HL-60/S4 treated with phorbol 12-myristate 13-acetate at 8.2 ng/mL for 4 days and 3 days (cell line): ENCODE measurements around the gene CD96.
"Not testable (repeated sequence)": the region's sequence is repeated elsewhere in the genome, so short reads cannot be mapped to it uniquely, and the experiment has no call there.

Experiments used
- in situ Hi-C: fragments of 300-500 bp; cut with MboI; formaldehyde crosslinking; loops from 2 replicates; pipeline ENCODE4 v1.15.0; 2022; ENCODE audit warnings: low sequenced_read_pairs

Gene CD96

GRCh38 chr3:111548756-111549155 lies 6.8 kb downstream of the CD96 start:
- in situ Hi-C loops, result no loop called here

- in situ Hi-C loops, result not testable (repeated sequence)
These were observed 19.9 kb downstream of the CD96 start for GRCh38 chr3:111561902-111562301.

- in situ Hi-C loops, result no loop called here
These were observed 24.8 kb downstream of the CD96 start for GRCh38 chr3:111566844-111567243.

GRCh38 chr3:111568355-111568754 lies 26.4 kb downstream of the CD96 start:
- in situ Hi-C loops, result no loop called here

GRCh38 chr3:111568911-111569310 lies 26.9 kb downstream of the CD96 start:
- in situ Hi-C loops, result no loop called here

- in situ Hi-C loops, result no loop called here
These were observed 28.5 kb downstream of the CD96 start for GRCh38 chr3:111570404-111571030.

- in situ Hi-C loops, result no loop called here
These were observed 29.3 kb downstream of the CD96 start for GRCh38 chr3:111571282-111571681.

- in situ Hi-C loops, result no loop called here
These were observed 30.0 kb downstream of the CD96 start for GRCh38 chr3:111571907-111572460.

- in situ Hi-C loops, result no loop called here
These were observed 35.1 kb downstream of the CD96 start for GRCh38 chr3:111577113-111577512.

- in situ Hi-C loops, result no loop called here
These were observed 36.0 kb downstream of the CD96 start for GRCh38 chr3:111577798-111578685.

- in situ Hi-C loops, result no loop called here
These were observed 36.9 kb downstream of the CD96 start for GRCh38 chr3:111578867-111579266.

- in situ Hi-C loops, result no loop called here
These were observed 37.5 kb downstream of the CD96 start for GRCh38 chr3:111579495-111579894.

GRCh38 chr3:111581403-111582119 lies 39.6 kb downstream of the CD96 start:
- in situ Hi-C loops, result no loop called here

- in situ Hi-C loops, result no loop called here
These were observed 40.1 kb downstream of the CD96 start for GRCh38 chr3:111582120-111582474.

GRCh38 chr3:111584744-111585143 lies 42.7 kb downstream of the CD96 start:
- in situ Hi-C loops, result no loop called here

- in situ Hi-C loops, result no loop called here
These were observed 43.2 kb downstream of the CD96 start for GRCh38 chr3:111585217-111585616.

GRCh38 chr3:111588527-111588926 lies 46.5 kb downstream of the CD96 start:
- in situ Hi-C loops, result no loop called here

- in situ Hi-C loops, result no loop called here
These were observed 47.5 kb downstream of the CD96 start for GRCh38 chr3:111589303-111590142.

- in situ Hi-C loops, result no loop called here
These were observed 48.1 kb downstream of the CD96 start for GRCh38 chr3:111590143-111590491.

- in situ Hi-C loops, result no loop called here
These were observed 49.6 kb downstream of the CD96 start for GRCh38 chr3:111591555-111591954.

- in situ Hi-C loops, result no loop called here
These were observed 50.1 kb downstream of the CD96 start for GRCh38 chr3:111592143-111592542.
